NCI-H1436 treated with DMSO at 0.1 percent for 48 hours (cell line): ENCODE data around the gene PCYT2.

Experiments used
- DNase-seq: peaks from one replicate; lab custom pipeline; 2025; lab: John Stamatoyannopoulos, UW

Gene PCYT2

GRCh38 chr17:81899514-81900166, 11.6 kb downstream of the PCYT2 start:
- no peak for DNase-seq

DNA sequence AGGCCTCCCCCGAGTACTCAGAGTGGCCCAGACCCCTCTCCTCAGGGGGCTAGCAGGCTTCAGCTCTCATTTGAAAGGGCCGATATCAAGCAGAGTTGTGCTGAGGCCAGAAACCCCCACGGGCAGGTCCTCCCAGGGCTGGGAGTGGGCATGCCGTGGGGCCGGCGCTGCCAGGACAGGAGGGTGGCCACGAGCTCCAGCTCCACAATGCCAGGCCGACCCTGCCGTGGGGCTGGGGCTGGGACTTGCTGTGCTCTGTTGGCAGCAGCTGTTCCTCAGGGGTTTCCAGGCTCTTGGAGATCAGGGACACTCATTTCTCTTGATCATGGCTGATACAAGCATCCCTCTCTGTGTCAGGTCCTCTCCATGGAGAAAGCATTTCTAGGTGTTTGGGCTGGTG, 12.3 kb downstream of the PCYT2 start:
- DNase-seq = no peak

GRCh38 chr17:81898029-81898866, 13.0 kb downstream of the PCYT2 start:
- no peak for DNase-seq

- DNase-seq = no peak
Measured at GRCh38 chr17:81895400-81895799, 15.8 kb downstream of the PCYT2 start.

DNA sequence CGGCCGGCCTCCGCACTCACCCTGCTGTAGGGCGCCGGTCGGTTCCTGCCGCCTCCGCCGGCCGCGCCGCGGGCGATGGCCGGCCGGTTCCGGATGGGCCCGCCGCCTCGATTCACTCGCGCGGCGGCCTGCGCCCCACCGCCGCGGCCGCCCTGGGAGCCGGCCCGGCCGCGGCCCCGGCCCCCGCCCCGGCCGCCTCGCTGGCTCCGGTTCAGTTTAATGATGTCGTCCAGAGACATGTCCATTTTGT, 20.0 kb downstream of the PCYT2 start:
- no peak for DNase-seq

GRCh38 chr17:81890447-81891302, 20.5 kb downstream of the PCYT2 start:
- no peak for DNase-seq

- no peak for DNase-seq
Measured at GRCh38 chr17:81889602-81890001, 21.6 kb downstream of the PCYT2 start.

DNA sequence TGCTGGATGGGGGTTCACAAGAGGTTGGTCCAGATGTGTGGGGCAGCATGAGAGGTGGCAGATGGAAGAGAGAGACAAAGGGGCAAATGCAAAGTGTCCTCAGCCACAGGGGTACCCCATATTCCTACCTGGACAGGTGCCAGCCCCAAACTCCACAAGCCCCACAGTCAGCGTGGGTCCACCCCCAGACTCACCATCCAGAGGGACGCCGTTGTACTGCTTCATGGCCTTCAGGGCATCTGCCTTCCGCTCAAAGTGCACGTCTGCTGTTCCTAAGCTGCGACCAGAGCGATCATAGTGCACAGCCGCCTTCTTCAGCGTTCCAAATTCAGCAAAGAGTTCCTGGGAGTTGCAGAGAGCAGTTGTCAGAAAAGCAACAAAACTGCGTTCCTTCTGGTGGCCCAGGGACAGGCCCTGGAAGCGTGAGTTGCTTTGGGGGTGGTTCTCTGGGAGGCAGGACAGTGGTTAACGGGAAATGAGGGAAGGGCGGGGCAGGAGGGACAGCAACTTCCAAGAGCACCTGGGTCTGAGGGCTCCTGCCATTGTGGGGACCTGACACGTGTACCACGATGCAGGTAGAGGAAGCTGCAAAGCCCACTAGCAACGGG, 22.1 kb downstream of the PCYT2 start:
- no peak for DNase-seq

DNA sequence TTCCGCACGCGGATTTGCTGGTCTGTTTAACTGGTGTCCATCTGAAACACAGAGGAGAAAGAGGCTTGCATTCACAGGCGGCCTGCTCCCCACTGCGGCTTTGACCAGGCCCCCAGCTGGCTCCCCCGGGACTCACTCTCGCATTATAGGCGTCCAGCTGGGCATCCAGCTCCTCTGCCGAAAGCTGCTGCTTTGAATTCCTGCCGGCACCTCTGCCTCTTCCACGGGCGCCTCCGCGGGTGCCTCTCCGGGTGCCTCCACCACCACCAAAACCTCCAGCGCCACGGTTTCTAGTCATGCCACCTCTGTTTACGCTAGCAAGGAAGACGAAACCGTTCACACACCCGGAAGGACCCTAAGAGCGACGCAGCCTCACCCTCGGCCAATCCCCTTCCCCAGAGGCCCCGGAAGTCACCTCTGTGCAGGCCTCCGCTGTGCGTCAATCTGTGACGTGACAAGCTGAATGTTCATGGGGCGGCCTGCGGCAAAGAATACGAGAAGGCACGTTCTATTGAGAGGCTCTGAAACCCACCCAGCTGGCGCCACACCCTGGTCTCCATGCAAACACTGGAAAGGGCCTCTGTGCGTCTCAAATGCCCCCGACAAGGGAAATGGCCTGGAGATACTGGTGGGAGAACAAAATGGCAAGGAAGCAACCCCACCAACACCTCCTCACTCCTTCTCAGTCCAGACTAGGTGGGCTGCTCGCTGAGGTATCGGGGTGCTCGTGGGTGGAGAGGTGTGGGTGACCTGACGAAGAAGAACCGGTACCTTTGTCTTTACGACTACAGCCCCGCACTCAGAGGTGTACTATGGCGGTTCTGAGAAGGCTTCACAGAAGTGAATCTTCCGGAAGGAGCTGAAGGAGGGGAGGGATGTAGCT, 22.9 kb downstream of the PCYT2 start:
- no peak for DNase-seq

DNA sequence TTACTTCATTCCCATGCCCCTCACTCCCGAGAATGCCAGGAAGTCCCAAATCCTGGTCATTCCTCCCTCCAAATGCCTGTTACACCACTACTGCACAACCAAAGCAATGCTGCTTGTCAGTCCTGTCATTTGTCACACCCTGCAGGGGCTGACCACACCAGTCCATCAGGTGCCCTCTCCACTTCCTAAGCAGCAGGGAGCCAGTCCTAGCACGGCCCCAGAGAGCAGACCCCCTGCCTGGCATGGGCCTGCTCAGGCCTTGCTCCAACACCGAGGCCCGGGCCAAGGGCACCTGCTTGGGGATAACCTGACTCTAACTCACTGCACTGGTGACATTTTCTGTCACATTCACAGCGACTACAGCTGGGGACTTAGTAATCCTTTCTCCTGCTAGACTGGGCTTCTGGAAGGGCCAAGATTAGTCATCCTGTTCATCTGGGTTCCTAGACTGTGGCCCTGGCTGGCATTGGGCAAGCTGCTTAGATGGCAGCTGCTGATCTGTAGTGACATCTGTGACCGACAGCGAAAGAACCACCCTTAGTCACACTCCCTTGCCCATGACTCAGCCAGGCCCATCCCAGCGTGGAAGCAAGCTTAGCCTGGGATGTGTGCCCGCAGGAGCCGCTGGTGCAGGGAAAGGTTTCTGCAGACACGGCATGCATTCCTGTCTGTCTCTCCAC, 25.2 kb downstream of the PCYT2 start:
- no peak for DNase-seq

DNA sequence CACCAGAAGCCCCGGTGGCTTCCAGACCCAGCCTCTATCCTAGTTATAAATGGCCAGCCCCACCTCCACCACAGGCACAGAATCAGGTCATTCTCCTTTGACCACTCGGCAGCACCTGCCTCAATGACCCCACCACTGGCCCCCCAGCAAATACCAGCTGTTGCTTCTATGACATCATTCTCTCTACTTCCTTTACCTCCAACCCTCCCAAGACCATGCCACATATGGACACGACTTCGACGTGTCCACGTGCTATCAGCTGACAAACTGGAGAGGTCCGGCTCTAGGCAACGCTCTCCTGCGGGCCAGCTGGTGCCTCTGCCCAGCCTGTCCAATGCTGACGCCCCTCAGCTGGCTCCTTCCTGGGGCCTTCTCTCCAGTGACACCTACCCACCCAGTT, 25.7 kb downstream of the PCYT2 start:
- DNase-seq = no peak

GRCh38 chr17:81884968-81885367, 26.2 kb downstream of the PCYT2 start:
- DNase-seq = no peak

- no peak for DNase-seq
Measured at GRCh38 chr17:81884520-81884919, 26.7 kb downstream of the PCYT2 start.

DNA sequence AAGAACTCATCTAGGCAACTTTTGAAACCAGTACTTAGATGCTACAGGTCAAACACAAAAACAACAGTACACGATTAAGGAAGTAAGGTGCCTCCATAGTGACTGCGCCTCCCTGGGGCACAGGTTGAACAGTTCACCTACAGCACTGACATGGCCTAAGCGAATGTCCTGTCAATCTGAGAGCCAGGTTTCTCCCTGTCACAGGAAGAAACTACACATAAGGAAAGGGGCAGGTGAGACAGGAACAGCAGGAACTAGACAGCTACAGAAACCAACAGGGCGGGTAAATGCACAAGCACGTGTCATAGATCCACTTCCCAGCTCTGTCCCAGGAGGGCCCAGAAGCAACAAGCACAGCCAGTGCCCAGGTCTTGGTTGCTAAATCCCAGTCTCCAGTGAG, 32.1 kb downstream of the PCYT2 start:
- DNase-seq = no peak

DNA sequence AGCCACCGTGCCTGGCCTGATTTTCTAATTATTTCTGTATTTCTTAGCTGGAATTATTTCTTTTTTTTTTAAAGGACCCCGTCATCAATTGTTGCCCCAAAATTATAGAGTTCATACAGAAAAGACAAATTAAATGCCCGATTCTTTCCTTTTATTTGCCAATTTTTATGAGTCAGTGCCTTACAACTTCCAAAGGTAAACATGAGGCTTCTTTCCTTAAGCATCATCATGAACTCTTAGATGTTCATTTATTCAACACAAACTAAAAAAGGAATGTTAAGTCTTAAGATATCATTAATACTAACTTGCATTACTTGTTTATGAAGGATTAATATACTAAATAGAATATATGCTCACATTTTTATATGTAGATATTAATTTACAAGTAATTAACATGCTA, 32.9 kb downstream of the PCYT2 start:
- DNase-seq = no peak

DNA sequence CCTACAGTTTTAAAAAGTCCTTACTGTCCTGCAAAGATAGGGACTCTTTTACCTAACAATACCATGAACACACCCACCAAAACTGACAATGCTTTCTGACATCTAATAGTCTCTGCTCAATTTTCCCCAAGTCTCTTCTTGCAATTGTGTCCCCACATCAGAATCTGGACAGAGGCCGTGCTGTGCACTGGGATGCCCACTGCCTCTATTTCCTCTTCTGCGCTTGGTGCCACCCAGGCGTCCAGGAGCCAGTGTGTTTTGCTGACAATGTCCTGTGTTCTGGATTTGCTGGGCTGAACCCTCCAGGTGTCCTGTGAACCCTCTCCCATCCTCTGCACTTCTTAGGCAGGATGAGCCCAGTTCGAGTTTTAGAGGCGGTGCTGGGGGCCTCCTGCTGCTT, 33.6 kb downstream of the PCYT2 start:
- DNase-seq = no peak

DNA sequence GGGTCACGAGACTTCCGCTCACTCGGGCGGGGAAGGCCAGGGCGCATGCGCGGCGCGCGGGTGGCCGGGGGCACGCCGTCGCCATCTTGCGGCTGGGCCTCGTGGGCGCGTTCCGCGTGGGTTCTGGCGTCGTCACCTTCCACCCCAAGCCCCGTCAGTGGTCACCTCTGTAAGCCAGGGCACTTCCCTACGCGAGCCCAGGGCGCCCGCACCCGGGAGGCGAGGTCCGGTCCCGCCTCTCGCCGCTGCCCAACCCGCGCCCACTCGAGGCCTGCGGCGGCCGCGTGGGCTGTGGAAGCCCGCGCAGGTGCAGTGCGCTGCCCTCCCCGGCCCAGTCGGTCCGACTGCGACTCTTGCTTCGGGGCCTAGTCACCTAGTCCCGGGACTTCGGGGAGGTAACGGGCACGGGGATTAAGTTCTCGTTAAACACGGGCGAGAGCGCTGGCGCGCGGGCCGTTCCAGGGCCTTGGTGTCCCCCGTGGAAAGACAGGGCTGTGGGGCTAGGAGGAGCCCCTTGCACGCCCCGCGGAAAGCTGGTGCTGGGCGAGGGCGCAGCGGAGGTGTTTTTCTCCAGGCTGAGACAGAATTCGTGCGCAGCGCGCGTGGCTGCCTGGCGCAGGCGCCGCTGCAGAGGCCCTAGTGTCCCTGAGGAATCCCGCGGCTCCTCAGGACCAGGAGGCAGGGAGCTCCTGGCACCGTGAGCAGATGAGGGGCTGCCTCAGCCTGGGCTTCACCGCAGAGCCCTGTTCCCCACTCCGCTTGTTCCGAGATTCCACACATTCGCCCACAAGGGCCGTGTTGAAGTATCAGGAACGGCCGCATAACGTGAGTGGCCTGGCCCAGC, 39.6 kb downstream of the PCYT2 start:
- DNase-seq = peak; percentile 49

- DNase-seq = no peak
Measured at GRCh38 chr17:81870981-81871386, 40.2 kb downstream of the PCYT2 start, which contains the start of gene ARHGDIA. Gene ARHGDIA, minus strand, starts transcription at chr17:81871337. Its CDS starts 1,407 bp downstream, at chr17:81869930.

GRCh38 chr17:81870131-81870980, 40.8 kb downstream of the PCYT2 start:
- no peak for DNase-seq
